Measurements from ENCODE around the gene MLEC.

DNA sequence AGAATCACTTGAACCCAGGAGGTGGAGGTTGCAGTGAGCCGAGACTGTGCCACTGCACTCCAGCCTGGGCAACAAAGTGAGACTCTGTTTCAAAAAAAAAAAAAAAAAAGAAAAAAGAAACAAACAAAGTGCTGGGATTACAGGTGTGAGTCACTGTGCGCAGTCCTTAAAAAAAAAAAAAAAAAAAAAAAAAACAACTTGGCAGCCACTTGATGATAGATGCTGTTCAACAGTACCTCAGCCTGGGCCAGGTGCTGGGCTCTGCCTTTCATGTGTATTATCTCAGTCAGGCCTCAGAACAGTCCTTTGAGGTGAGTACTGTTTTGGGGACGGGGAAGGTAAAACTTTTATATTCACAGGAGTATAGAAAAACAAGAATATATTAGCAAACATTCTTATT lies 48.2 kb downstream of the MLEC start:
- TF ChIP-seq, protein P1, sequence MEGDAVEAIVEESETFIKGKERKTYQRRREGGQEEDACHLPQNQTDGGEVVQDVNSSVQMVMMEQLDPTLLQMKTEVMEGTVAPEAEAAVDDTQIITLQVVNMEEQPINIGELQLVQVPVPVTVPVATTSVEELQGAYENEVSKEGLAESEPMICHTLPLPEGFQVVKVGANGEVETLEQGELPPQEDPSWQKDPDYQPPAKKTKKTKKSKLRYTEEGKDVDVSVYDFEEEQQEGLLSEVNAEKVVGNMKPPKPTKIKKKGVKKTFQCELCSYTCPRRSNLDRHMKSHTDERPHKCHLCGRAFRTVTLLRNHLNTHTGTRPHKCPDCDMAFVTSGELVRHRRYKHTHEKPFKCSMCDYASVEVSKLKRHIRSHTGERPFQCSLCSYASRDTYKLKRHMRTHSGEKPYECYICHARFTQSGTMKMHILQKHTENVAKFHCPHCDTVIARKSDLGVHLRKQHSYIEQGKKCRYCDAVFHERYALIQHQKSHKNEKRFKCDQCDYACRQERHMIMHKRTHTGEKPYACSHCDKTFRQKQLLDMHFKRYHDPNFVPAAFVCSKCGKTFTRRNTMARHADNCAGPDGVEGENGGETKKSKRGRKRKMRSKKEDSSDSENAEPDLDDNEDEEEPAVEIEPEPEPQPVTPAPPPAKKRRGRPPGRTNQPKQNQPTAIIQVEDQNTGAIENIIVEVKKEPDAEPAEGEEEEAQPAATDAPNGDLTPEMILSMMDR (IDR thresholded peaks at IDR 0.05 in 8 of 11, conservative IDR thresholded peaks at IDR 0.05 in 3 of 11) = no peak
- TF ChIP-seq POLR2AphosphoS5 (IDR thresholded peaks at IDR 0.05) = no peak
